Nephron progenitor cell (in vitro differentiated cells): ENCODE data around the gene UCKL1.

Experiments
- DNase-seq: peaks from one replicate; pipeline ENCODE4 v3.0.0; 2021
- H3K27ac Mint-ChIP-seq: 2 replicates; pipeline ENCODE4 v1.8.0; 2021; ENCODE audit warnings: mild to moderate bottlenecking, moderate library complexity, mixed read lengths
- H3K27me3 Mint-ChIP-seq: 2 replicates; pipeline ENCODE4 v1.8.0; 2021; ENCODE audit warnings: mild to moderate bottlenecking, low read depth, mixed read lengths; ENCODE audit not compliant: poor library complexity
- H3K36me3 Mint-ChIP-seq: 2 replicates; pipeline ENCODE4 v1.8.0; 2021; ENCODE audit warnings: low read depth, mixed read lengths
- H3K4me1 Mint-ChIP-seq: 2 replicates; pipeline ENCODE4 v1.8.0; 2021; ENCODE audit warnings: mixed read lengths
- H3K4me3 Mint-ChIP-seq: 2 replicates; pipeline ENCODE4 v1.8.0; 2021; ENCODE audit warnings: mild to moderate bottlenecking, moderate library complexity, mixed read lengths
- H3K9me3 Mint-ChIP-seq: 2 replicates; pipeline ENCODE4 v1.8.0; 2021; ENCODE audit warnings: mild to moderate bottlenecking, moderate library complexity, mixed read lengths
- TF ChIP-seq, protein P1 (sequence below): fragments of 200-600 bp; sonication (generic); IDR thresholded peaks from 2 replicates; pipeline ENCODE4 v1.5.0; 2021; ENCODE audit warnings: antibody characterized with exemption

UCKL1 gene

DNA sequence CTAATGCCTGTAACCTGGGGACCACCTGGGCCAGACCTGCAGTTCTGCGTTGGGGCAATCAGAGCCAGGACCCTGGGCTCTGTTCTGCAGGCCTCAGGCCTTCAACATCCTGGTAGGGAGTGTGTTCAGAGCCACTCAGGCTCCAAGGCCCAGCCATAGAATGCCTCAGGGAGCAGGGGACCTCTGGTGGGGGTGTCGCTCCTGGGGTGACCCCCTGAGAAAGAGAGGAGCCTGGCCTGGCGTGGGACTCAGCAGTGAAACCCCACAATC is 12.5 kb downstream of the UCKL1 start:
- H3K36me3 Mint-ChIP-seq: no peaks in the 10 kb centered on the region
- no peaks in the 10 kb centered on the region for H3K9me3 Mint-ChIP-seq
- no peak overlapping the region for H3K27ac Mint-ChIP-seq
- no peak for DNase-seq
- no peaks in the 10 kb centered on the region for H3K27me3 Mint-ChIP-seq
- TF ChIP-seq, protein P1, sequence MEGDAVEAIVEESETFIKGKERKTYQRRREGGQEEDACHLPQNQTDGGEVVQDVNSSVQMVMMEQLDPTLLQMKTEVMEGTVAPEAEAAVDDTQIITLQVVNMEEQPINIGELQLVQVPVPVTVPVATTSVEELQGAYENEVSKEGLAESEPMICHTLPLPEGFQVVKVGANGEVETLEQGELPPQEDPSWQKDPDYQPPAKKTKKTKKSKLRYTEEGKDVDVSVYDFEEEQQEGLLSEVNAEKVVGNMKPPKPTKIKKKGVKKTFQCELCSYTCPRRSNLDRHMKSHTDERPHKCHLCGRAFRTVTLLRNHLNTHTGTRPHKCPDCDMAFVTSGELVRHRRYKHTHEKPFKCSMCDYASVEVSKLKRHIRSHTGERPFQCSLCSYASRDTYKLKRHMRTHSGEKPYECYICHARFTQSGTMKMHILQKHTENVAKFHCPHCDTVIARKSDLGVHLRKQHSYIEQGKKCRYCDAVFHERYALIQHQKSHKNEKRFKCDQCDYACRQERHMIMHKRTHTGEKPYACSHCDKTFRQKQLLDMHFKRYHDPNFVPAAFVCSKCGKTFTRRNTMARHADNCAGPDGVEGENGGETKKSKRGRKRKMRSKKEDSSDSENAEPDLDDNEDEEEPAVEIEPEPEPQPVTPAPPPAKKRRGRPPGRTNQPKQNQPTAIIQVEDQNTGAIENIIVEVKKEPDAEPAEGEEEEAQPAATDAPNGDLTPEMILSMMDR: no peak
- peaks cover 20% of the 10 kb centered on the region for H3K4me1 Mint-ChIP-seq
- no peak overlapping the region for H3K4me3 Mint-ChIP-seq

DNA sequence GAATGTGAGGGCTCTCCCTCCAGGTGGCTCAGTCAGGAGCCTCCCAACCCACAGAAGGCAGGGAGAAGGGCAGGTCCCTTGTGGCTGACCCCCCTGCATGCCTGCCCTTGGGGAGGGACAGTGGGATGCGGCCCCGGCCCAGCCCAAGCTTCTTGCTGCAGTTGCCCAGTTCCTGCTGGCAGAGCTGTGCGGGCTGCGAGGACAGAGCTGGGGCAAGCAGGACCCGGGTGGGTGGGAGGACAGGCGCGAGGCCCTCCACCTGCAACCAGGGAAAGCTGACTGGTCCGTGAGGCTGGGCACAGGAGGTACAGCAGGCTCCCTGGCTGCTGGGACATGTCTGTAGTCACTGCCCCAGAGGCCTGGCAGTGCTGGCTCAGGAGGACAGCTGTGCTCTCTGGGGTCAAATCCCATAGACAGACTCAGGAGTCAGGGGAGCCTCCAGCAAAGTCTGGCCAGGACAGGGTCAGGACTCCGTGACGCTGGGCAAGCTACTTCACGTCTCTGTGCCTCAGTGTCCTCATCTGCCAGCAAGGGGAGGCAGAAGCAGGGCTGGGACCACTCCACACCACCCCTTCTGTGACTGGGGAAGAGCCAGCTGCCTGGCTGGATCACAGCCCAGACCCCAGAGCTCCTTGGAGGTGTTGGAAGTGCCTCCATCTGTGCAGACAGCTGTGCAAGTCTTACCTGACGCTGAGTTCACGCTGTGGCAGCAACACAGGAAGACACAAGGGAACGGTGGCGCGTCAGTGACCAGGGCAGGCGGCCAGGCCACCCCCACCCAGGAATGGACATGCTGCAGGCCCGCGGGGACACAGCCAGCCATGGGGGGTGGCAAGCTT is 13.0 kb downstream of the UCKL1 start:
- TF ChIP-seq, protein P1: no peak
- Mint-ChIP-seq H3K36me3 (no peaks in the 10 kb centered on the region), H3K4me3 (no peak overlapping the region), H3K27me3 (no peaks in the 10 kb centered on the region), H3K27ac (no peak overlapping the region), H3K9me3 (no peaks in the 10 kb centered on the region), H3K4me1 (peaks cover 15% of the 10 kb centered on the region)
- no peak for DNase-seq

- peaks cover 12% of the 10 kb centered on the region for H3K4me1 Mint-ChIP-seq
- peaks cover 7% of the 10 kb centered on the region for H3K36me3 Mint-ChIP-seq
- DNase-seq: peak; percentile 63
- no peak overlapping the region for H3K27ac Mint-ChIP-seq
- no peaks in the 10 kb centered on the region for H3K27me3 Mint-ChIP-seq
- TF ChIP-seq, protein P1: no peak
- H3K9me3 Mint-ChIP-seq: no peaks in the 10 kb centered on the region
- H3K4me3 Mint-ChIP-seq: peak overlapping the region; percentile 69
Measured at GRCh38 chr20:63942250-63942951, 13.8 kb downstream of the UCKL1 start.

- TF ChIP-seq, protein P1: no peak
- Mint-ChIP-seq H3K4me1 (peaks cover 5% of the 10 kb centered on the region), H3K27me3 (no peaks in the 10 kb centered on the region), H3K27ac (no peak overlapping the region), H3K36me3 (peaks cover 13% of the 10 kb centered on the region), H3K4me3 (no peak overlapping the region), H3K9me3 (no peaks in the 10 kb centered on the region)
- DNase-seq: no peak
Measured at GRCh38 chr20:63941282-63942081, 14.7 kb downstream of the UCKL1 start.

DNA sequence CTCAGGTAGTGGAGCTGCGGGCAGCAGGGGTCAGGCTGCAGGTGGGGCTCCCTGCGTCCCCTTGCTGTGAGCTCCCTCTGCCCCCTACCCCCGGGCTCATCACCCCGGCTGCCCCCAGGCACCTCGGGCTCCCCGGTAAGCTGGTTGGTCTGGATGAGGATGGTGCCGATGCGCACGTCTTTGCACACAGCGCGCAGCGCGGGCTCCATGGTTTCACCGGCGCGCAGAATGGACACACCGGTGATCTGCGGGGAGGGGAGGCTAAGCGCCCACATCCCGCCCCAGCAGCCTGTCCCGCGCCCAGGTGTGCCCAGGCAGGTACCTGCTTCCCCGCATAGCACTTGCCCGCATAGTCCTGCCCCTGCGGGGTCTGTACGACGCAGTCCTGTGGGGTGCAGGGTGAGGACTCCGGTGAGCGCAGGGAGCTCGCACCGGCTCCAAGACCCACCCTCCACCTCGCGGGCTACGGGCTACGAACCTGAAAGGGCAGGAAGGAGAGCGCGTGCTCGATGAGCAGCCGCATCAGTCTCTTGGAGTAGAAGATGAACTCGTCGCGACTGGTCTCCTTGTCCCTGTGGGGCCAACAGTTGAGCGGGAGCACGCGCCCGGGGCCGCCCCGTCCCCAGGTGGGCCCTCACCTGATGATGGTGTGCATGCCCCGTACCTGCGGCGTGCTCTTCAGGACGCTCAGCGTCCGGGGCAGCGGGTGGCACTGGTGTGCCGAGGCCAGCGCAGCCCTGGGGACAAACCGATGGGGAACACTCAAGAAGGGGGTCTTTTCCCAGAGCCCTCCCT is 15.5 kb downstream of the UCKL1 start:
- Mint-ChIP-seq H3K27ac (no peak overlapping the region), H3K4me1 (peaks cover 11% of the 10 kb centered on the region), H3K4me3 (no peak overlapping the region), H3K36me3 (peaks cover 21% of the 10 kb centered on the region), H3K27me3 (no peaks in the 10 kb centered on the region), H3K9me3 (no peaks in the 10 kb centered on the region)
- no peak for DNase-seq
- TF ChIP-seq, protein P1: no peak
